Spinal cord (tissue), 10 donors: ENCODE measurements around the gene DCST1. TPM values are rescaled to one million over a fixed set of nuclear protein-coding genes. Genes with fewer than 3 reads are reported as not detected.

Source experiments
- DNase-seq, 6 donors: peaks; one replicate each; pipeline versions ENCODE4 v3.0.0 to v3.0.0-alpha.2; 2013 to 2015; ENCODE audit warnings: low spot score in 6 of 6, low read depth in 4 of 6
- H3K27ac ChIP-seq: one replicate; pipeline ENCODE4 v1.5.1; 2013; ENCODE audit warnings: low read depth, low read length, control low read depth
- H3K27me3 ChIP-seq: one replicate; pipeline ENCODE4 v1.6.1; 2013; ENCODE audit warnings: low read length; ENCODE audit not compliant: control insufficient read depth, insufficient read depth
- H3K36me3 ChIP-seq: one replicate; pipeline ENCODE4 v1.6.1; 2013; ENCODE audit warnings: low read length; ENCODE audit not compliant: control insufficient read depth, insufficient read depth
- H3K4me1 ChIP-seq: one replicate; pipeline ENCODE4 v1.6.1; 2013; ENCODE audit warnings: low read length; ENCODE audit not compliant: control insufficient read depth, insufficient read depth
- H3K4me3 ChIP-seq: one replicate; pipeline ENCODE4 v1.5.1; 2013; ENCODE audit warnings: low read depth, low read length, control low read depth
- H3K9me3 ChIP-seq: one replicate; pipeline ENCODE4 v1.6.1; 2013; ENCODE audit warnings: low read length; ENCODE audit not compliant: control insufficient read depth, insufficient read depth
- WGBS: methylation state at CpG from one replicate; pipeline ENCODE4 v1.1.5; 2013; ENCODE audit warnings: missing lambda C conversion rate; ENCODE audit not compliant: insufficient coverage; 5-methylcytosine and 5-hydroxymethylcytosine counted together
- polyA plus RNA-seq, 2 donors: library from polyadenylated mRNA; unstranded; fragments of 120-200 nt; gene quantifications; one replicate each; pipeline ENCODE4 v1.2.1, GENCODE V29; 2013; ENCODE audit not compliant: insufficient read length in 2 of 2
- total RNA-seq, 2 donors: library from RNA; depleted of rRNA in 1 of 2; stranded (reverse); fragments of 120-200 nt in 1 of 2; fragments of >200 nt in 1 of 2; gene quantifications; one replicate each; pipeline versions ENCODE4 v1.2.3 to v1.2.4, GENCODE V29; 2013 to 2014
- donor health status: healthy.

Gene DCST1
- total and polyA plus RNA-seq, 4 donors = 0.11 to 0.33 TPM; not detected in 2

DNA sequence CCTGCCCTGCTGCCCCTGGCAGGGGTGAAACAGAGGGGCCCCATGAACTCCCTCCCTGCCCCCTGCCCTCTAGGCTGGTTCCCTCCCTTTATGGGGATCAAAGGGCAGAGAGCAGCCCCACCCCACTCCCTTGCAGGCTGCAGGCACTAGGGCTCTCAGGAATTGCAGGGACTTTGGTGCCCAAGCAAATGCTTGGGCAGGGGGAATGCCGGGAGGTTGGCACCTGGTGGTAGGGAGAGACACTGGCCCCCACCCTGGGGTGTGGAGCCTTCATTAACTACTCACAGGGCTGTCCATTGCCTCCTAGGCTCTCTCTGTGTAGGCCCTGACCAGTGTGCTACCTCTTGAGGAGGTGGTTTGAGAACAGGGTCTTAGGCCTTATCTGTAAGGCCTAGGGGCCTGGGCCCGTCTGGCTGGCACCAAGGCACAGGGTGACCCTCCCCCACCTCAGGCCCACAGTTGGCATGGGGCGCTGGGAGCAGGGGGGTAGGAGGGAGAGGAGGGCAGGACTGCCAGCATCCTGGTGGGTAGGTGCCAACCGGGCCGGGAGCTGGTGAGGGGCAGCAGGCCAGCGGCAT, 26.3 kb upstream of the DCST1 start:
- no peak overlapping the region for H3K4me3 ChIP-seq
- H3K27ac ChIP-seq = no peak overlapping the region
- H3K27me3 ChIP-seq = peaks cover 4% of the 10 kb centered on the region
- H3K9me3 ChIP-seq = no peaks in the 10 kb centered on the region
- DNase-seq = peak in 2 of 6 donors; percentile 16 to 76
- peaks cover 85% of the 10 kb centered on the region for H3K4me1 ChIP-seq
- peaks cover 19% of the 10 kb centered on the region for H3K36me3 ChIP-seq
- 35% methylated on average over 5 of the region's 6 CpGs for WGBS

DNA sequence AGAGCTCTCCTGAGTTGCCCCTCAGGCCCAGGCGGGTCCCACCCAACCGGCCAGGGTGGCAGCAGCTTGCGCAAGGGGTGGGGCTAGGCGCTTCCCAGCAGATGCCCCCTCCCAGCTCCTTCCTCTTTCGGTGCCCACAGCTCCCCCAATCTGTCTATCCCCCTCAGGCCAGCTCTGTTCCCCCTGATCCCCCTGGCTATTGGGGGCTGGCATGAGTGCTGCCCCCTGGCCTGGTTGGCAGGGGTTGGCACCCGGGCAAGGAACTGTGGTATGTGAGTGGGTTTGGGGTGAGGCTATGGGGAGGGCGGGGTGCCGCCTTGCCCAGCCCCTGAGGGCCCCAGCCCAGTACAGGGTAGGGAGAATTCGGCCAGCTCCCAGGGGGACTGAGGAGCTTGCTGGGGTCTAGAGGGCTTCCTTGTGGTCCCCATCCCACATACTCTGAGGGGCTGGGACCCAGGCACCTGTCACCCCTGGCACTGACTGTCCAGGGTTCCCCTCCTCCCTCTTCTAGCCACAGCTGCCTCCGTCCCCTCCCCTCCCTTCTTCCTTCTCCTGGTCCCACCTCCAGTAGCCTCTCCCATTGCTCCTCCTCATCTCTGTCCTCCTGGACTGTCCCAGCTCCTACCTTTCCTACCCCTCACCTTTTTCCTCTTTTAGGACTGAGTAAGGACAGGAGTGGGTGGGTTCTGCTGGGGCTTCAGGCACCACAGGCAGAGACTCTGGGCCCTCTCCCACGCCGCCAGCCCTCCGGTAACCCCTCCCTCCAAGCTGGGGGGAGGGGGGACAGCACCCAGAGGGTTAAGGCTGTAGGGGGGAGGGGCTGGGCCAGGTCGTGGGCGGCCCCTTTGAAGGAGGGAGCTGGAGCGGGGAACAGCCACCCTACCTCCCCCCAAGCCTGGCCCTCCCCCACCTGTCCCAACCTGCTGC, 25.3 kb upstream of the DCST1 start:
- H3K27ac ChIP-seq = no peak overlapping the region
- peaks cover 19% of the 10 kb centered on the region for H3K36me3 ChIP-seq
- no peaks in the 10 kb centered on the region for H3K27me3 ChIP-seq
- H3K4me3 ChIP-seq = no peak overlapping the region
- peaks cover 80% of the 10 kb centered on the region for H3K4me1 ChIP-seq
- DNase-seq = no peak
- WGBS = 66% methylated on average over 9 of the region's 16 CpGs
- H3K9me3 ChIP-seq = no peaks in the 10 kb centered on the region

DNA sequence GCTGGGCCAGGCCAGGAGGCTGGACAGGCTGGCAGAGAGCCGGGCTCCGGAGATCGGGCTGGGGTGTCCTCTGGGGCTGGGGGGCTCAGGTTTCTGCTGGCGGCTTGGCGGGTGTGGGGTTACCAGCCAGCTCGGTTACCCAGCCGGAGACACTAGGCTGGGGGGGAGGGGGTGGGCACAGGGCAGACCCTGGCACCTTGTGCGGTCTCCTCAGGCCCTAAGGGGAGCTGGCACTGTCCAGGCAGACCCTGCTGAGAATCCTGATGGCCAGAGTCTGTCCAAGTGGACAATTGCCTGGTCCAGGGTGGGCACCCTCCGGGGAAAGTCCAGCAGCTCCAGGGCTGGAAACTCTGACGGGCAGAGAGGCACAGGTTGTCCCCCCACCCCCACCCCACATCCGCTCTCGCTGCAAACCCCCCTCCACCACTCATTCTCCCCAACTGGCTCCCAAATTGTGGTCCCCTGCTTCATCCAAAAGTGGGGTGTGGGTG, 24.4 kb upstream of the DCST1 start:
- no peaks in the 10 kb centered on the region for H3K27me3 ChIP-seq
- H3K4me3 ChIP-seq = no peak overlapping the region
- H3K9me3 ChIP-seq = no peaks in the 10 kb centered on the region
- no peak overlapping the region for H3K27ac ChIP-seq
- WGBS = 75% methylated on average over 9 of the region's 12 CpGs
- H3K4me1 ChIP-seq = peaks cover 70% of the 10 kb centered on the region
- DNase-seq = no peak
- H3K36me3 ChIP-seq = peaks cover 19% of the 10 kb centered on the region

DNA sequence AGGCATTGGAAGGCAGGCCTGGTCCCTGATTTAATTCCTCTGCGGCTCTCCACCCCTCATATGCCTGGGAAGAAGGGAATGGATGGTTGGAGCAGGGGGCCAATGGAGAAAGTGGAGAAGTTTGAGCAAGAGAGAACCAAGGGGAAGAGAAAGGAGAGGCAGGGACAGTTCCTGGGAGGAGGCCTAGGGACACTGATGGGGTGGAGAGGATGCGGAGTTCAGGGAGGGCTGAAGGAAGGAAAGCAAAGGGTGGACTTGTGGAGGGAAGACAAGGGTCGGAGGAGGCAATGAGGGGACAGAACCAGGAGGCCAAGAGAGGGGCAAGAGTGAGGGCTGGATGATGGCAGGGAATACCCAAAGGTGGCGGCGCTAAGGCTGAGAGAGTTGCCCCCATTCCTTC, 23.9 kb upstream of the DCST1 start:
- Histone ChIP-seq H3K27ac (no peak overlapping the region), H3K9me3 (no peaks in the 10 kb centered on the region), H3K27me3 (no peaks in the 10 kb centered on the region), H3K4me3 (no peak overlapping the region), H3K36me3 (peaks cover 22% of the 10 kb centered on the region), H3K4me1 (peaks cover 66% of the 10 kb centered on the region)
- DNase-seq = no peak
- WGBS = 93% methylated on average over 3 of the region's 5 CpGs

DNA sequence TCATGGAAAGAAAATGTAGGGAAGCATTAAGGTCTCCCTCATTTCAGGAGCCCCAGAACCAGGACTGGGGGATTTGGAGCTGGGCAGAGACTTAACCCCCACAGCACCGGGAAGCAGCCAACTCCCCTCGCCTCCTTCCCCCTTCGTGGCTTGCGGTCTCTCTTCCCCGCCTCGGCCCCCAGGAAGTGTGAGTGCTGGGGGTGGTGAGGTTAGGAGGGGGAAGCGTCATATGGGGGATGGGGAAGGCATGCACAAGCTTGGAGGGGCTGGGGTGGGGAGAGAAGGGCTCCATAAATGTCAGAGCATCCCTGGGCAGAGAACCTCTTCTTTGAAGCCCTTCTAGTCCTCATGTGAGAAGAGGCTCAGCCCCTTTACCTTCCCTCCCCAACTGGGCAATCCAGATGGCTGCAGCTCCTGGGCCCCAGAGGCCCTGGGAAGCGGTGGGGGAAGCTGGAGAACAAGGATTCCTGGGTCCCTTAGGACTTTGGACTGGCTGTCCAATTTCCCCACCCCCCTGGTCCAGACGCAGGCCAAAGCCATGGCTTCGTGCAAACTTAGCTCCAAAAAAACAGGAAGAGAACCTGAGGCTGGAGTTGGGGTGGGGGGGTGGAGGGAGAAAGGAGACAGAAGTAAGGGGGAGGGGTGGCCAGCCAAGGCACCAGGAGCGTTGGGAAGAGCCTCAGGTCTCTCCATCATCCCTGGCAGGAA, 23.3 kb upstream of the DCST1 start:
- peaks cover 29% of the 10 kb centered on the region for H3K36me3 ChIP-seq
- WGBS = no CpG with 5 or more reads among the region's 11 CpGs
- H3K27me3 ChIP-seq = no peaks in the 10 kb centered on the region
- DNase-seq = no peak
- H3K4me3 ChIP-seq = no peak overlapping the region
- H3K27ac ChIP-seq = no peak overlapping the region
- peaks cover 59% of the 10 kb centered on the region for H3K4me1 ChIP-seq
- H3K9me3 ChIP-seq = no peaks in the 10 kb centered on the region

DNA sequence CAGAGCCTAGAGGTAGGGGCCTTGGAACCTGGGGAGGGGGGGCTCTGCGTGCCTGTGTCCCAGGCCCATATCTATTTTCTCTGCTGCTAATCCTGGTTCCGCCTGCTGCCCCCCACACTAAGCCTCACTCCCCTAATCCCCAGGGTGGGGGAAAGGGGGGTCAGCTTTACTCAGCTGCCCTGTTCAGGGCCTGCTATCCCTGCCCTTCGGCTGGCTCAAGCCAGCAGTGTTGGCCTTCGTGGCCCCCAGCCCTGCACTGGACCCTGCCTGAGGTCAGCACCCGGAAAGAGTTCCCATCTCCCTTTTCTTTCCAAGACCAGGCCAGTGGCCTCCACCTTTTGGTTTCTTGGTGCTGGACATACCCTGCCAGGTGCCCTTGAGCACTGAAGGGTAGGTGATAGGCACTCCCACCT, 22.6 kb upstream of the DCST1 start:
- Histone ChIP-seq H3K4me1 (peaks cover 53% of the 10 kb centered on the region), H3K27ac (no peak overlapping the region), H3K4me3 (no peak overlapping the region), H3K27me3 (no peaks in the 10 kb centered on the region), H3K9me3 (no peaks in the 10 kb centered on the region), H3K36me3 (peaks cover 35% of the 10 kb centered on the region)
- DNase-seq = no peak
- WGBS = 80% methylated on average over 2 of the region's 5 CpGs

DNA sequence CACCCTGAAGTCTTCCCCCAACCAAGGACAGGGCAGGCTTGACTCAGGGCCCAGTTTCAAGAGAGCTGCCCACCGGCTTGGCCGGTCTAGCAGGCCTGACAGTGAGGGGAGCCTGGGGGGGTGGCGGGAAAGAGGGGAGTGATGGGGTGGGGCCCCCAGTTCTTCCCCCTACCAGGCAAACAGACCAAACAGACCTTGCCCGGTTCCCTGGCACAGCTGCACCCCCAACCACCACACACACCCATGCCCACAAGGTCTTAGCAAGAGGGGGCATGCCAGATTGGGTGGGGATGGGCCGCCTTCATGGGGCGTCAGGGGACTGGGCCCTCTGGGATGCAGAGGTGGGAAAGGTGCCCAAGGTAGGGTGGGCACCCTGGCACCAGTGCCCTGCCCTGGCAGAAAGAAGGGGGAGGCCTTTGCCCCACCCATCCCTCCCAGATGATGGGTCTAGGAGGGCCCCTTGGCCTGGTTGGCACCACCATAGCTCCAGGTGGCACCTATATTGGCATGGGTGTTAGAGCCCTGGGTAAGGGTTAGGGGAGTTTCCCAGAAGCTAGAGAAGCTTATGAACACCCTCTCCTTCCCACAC, 22.1 kb upstream of the DCST1 start:
- Histone ChIP-seq H3K27me3 (no peaks in the 10 kb centered on the region), H3K36me3 (peaks cover 40% of the 10 kb centered on the region), H3K4me1 (peaks cover 49% of the 10 kb centered on the region), H3K27ac (no peak overlapping the region), H3K4me3 (no peak overlapping the region), H3K9me3 (no peaks in the 10 kb centered on the region)
- no peak for DNase-seq
- WGBS = 83% methylated on average over 1 of the region's 6 CpGs

DNA sequence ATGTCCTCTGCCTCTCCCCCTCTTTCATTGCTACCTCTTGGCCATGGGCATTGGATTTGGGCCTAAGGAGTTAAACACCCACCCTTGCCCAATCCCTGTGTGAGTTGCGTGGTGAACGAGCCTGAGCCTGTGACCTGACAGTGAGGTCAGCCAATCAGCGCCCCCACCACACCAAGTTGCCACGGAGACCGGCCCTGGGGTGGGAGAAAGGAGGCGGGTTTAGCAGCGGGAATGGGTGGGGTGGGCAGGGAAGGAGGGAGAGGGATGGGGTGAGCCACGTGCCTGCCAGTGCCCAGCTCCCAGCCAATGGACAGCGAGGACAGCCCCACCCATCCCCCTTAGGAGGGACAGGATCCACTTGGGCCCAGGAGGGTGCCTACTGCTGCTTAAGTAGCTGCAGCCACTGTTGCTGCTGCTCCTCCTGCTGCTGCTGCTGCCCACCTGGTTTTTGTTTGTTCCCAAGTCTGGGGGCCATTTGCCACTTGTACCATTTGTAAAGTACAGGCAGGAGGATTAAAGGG, 21.5 kb upstream of the DCST1 start:
- peaks cover 41% of the 10 kb centered on the region for H3K36me3 ChIP-seq
- WGBS = 6% methylated on average over 3 of the region's 9 CpGs
- no peaks in the 10 kb centered on the region for H3K27me3 ChIP-seq
- DNase-seq = peak in 3 of 6 donors; percentile 23 to 84 (median 79)
- no peak overlapping the region for H3K4me3 ChIP-seq
- no peaks in the 10 kb centered on the region for H3K9me3 ChIP-seq
- H3K4me1 ChIP-seq = peaks cover 50% of the 10 kb centered on the region
- no peak overlapping the region for H3K27ac ChIP-seq
